Ascending aorta (tissue), 2 donors: ENCODE measurements around the gene POLDIP3. TPM values are rescaled to one million over a fixed set of nuclear protein-coding genes. Genes with fewer than 3 reads are reported as not detected.
"Not testable (repeated sequence)": the region's sequence is repeated elsewhere in the genome, so short reads cannot be mapped to it uniquely, and the experiment has no call there.

Source experiments
- DNase-seq, 2 donors: peaks; one replicate each; pipeline ENCODE4 v3.0.0-alpha.2; 2019; ENCODE audit warnings: low spot score in 2 of 2
- H3K27ac ChIP-seq, 2 donors: fragments of 200-600 bp; sonication (generic); one replicate each; pipeline ENCODE4 v1.5.1; 2016 to 2017; ENCODE audit warnings: mild to moderate bottlenecking in 1 of 2
- H3K27me3 ChIP-seq: fragments of 200-600 bp; sonication (generic); one replicate; pipeline ENCODE4 v1.5.1; 2017
- H3K36me3 ChIP-seq, 2 donors: fragments of 200-600 bp; sonication (generic); one replicate each; pipeline ENCODE4 v1.5.1; 2016
- H3K4me1 ChIP-seq, 2 donors: fragments of 200-600 bp; sonication (generic); one replicate each; pipeline ENCODE4 v1.5.1; 2016 to 2017; ENCODE audit warnings: mild to moderate bottlenecking in 1 of 2
- H3K4me3 ChIP-seq, 2 donors: fragments of 200-600 bp; sonication (generic); one replicate each; pipeline ENCODE4 v1.5.1; 2016 to 2017; ENCODE audit warnings: mild to moderate bottlenecking in 1 of 2
- H3K9me3 ChIP-seq, 2 donors: fragments of 200-600 bp; sonication (generic); one replicate each; pipeline ENCODE4 v1.5.1; 2016
- CTCF ChIP-seq, 3 experiments: fragments of 200-600 bp in 2 of 3; fragments of 450-650 bp in 1 of 3; sonication (generic) in 2 of 3; IDR thresholded peaks; one replicate each; pipeline ENCODE4 v1.5.1; 2016 to 2019; ENCODE audit warnings: antibody characterized with exemption in 3 of 3, mild to moderate bottlenecking in 1 of 3, moderate library complexity in 1 of 3
- intact Hi-C: fragments of 100-400 bp; cut with DNase I; formaldehyde crosslinking; loops from one replicate; pipeline ENCODE4 v1.15.1; 2023
- total RNA-seq: library from RNA; depleted of rRNA; stranded (reverse); fragments of >200 nt; gene quantifications from one replicate; pipeline ENCODE4 v1.1.0, GENCODE V29; 2016

POLDIP3 gene
- total RNA-seq, 1 donor from 2014 or later: 22.9 TPM

- no peak for TF ChIP-seq CTCF (IDR thresholded peaks at IDR 0.05)
- Histone ChIP-seq H3K4me3 (no peak overlapping the region), H3K9me3 (no peaks in the 10 kb centered on the region), H3K27ac (peak overlapping the region in 1 of 2 donors; percentile 15), H3K4me1 (peaks cover 10 to 44% of the 10 kb centered on the region in 2 donors), H3K27me3 (no peaks in the 10 kb centered on the region), H3K36me3 (peaks cover 7 to 14% of the 10 kb centered on the region in 2 donors)
- no peak for DNase-seq
- intact Hi-C loops: no loop called here
Observed at GRCh38 chr22:42608823-42609361, 5.8 kb downstream of the POLDIP3 start.

- Histone ChIP-seq H3K4me1 (peaks cover 8 to 41% of the 10 kb centered on the region in 2 donors), H3K27ac (peak overlapping the region in 1 of 2 donors; percentile 15), H3K36me3 (peaks cover 7 to 14% of the 10 kb centered on the region in 2 donors), H3K4me3 (no peak overlapping the region), H3K27me3 (no peaks in the 10 kb centered on the region), H3K9me3 (no peaks in the 10 kb centered on the region)
- intact Hi-C loops: no loop called here
- DNase-seq: no peak
- TF ChIP-seq CTCF (IDR thresholded peaks at IDR 0.05): no peak
Observed at GRCh38 chr22:42608136-42608822, 6.4 kb downstream of the POLDIP3 start.

GRCh38 chr22:42607641-42608040 lies 7.0 kb downstream of the POLDIP3 start:
- intact Hi-C loops, H3K4me3 ChIP-seq, H3K9me3 ChIP-seq, DNase-seq, H3K27me3 ChIP-seq, H3K27ac ChIP-seq: not testable (repeated sequence)
- Histone ChIP-seq H3K4me1 (peaks cover 2 to 35% of the 10 kb centered on the region in 2 donors), H3K36me3 (peaks cover 10 to 21% of the 10 kb centered on the region in 2 donors)

GRCh38 chr22:42604403-42604802 lies 10.3 kb downstream of the POLDIP3 start:
- Histone ChIP-seq H3K4me1 (peaks cover 0 to 11% of the 10 kb centered on the region in 2 donors), H3K27ac (no peak overlapping the region), H3K36me3 (peaks cover 35 to 47% of the 10 kb centered on the region in 2 donors), H3K27me3 (no peaks in the 10 kb centered on the region), H3K4me3 (no peak overlapping the region), H3K9me3 (no peaks in the 10 kb centered on the region)
- DNase-seq: no peak
- no peak for TF ChIP-seq CTCF (IDR thresholded peaks at IDR 0.05)
- intact Hi-C loops: no loop called here

GRCh38 chr22:42603427-42603826 lies 11.3 kb downstream of the POLDIP3 start:
- Histone ChIP-seq H3K27me3 (no peaks in the 10 kb centered on the region), H3K36me3 (peaks cover 45 to 55% of the 10 kb centered on the region in 2 donors), H3K4me1 (peaks cover 0 to under 1% of the 10 kb centered on the region in 2 donors), H3K9me3 (no peaks in the 10 kb centered on the region), H3K27ac (no peak overlapping the region), H3K4me3 (no peak overlapping the region)
- no peak for TF ChIP-seq CTCF (IDR thresholded peaks at IDR 0.05)
- intact Hi-C loops: no loop called here
- DNase-seq: no peak

GRCh38 chr22:42602470-42602869 lies 12.2 kb downstream of the POLDIP3 start:
- TF ChIP-seq CTCF (IDR thresholded peaks at IDR 0.05): no peak

More at GRCh38 chr22:42602470-42602869, 12.2 kb downstream of the POLDIP3 start:
- Histone ChIP-seq H3K36me3 (peaks cover 53 to 62% of the 10 kb centered on the region in 2 donors), H3K27ac (no peak overlapping the region), H3K27me3 (no peaks in the 10 kb centered on the region), H3K4me1 (no peaks in the 10 kb centered on the region), H3K4me3 (no peak overlapping the region), H3K9me3 (no peaks in the 10 kb centered on the region)
- no peak for DNase-seq
- intact Hi-C loops: no loop called here
